GM21825 (cell line): ENCODE results near the gene APMAP.
A peak's percentile ranks its signal among the peaks of the same experiment; 100 is the strongest.
"Not testable (repeated sequence)": the region's sequence is repeated elsewhere in the genome, so short reads cannot be mapped to it uniquely, and the experiment has no call there.

Experiments used
- ATAC-seq: cut with Tn5 transposase; IDR thresholded peaks from one replicate; pipeline ENCODE4 v1.9.1; 2021; ENCODE audit warnings: mild to moderate bottlenecking, moderate library complexity; ENCODE audit not compliant: unreplicated experiment

Gene APMAP

GRCh38 chr20:25008388-25009217 lies 16.1 kb upstream of the APMAP start:
- no peak for ATAC-seq

- ATAC-seq: no peak
Observed at GRCh38 chr20:25007491-25008305, 15.1 kb upstream of the APMAP start.

DNA sequence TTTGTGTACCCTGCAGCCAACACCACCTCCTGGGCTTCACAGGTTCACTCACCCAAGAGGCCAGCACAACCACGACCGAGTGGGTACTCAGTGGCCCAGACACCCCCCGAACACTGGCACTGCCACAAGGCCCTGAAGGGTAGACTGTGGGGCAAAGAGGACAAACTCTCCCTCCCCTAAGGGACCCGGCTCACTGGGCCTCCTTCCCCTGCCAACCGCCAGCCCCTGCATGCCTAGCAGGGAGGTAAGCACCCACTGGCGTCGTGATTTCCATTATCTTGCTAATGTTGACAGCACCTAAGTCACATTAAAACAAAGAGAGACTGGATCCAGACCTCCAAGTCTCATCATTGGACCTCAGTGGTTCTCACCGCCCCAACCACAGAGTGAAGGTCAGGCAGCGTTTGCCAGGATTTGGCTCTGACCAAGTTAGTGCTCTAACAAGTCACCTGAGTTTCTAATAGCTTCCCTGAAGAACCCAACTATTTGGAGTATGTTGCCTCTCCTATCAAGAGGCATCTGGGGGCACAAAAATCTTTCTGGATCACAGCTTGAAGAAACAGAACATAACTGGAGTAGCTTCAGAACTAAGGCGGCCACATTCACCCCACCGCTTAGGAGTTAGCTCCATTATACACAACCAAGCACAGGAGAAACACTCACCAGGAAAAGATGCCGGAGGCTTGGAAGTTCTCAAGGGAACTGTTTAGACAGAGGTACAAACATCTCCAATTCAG lies 14.0 kb upstream of the APMAP start:
- ATAC-seq: no peak

GRCh38 chr20:25005661-25006060 lies 13.1 kb upstream of the APMAP start:
- no peak for ATAC-seq

GRCh38 chr20:25005220-25005619 lies 12.7 kb upstream of the APMAP start:
- no peak for ATAC-seq

- ATAC-seq: no peak
Observed at GRCh38 chr20:25003002-25003401, 10.5 kb upstream of the APMAP start.

DNA sequence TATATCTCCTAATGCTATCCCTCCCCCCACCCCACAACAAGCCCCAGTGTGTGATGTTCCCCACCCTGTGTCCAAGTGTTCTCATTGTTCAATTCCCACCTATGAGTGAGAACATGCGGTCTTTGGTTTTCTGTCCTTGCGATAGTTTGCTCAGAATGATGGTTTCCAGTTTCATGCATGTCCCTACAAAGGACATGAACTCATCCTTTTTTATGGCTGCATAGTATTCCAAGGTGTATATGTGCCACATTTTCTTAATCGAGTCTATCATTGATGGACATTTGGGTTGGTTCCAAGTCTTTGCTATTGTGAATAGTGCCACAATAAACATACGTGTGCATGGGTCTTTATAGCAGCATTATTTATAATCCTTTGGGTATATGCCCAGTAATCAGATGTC lies 8.8 kb upstream of the APMAP start:
- ATAC-seq: not testable (repeated sequence)

- no peak for ATAC-seq
Observed at GRCh38 chr20:25000268-25000801, 7.8 kb upstream of the APMAP start.

DNA sequence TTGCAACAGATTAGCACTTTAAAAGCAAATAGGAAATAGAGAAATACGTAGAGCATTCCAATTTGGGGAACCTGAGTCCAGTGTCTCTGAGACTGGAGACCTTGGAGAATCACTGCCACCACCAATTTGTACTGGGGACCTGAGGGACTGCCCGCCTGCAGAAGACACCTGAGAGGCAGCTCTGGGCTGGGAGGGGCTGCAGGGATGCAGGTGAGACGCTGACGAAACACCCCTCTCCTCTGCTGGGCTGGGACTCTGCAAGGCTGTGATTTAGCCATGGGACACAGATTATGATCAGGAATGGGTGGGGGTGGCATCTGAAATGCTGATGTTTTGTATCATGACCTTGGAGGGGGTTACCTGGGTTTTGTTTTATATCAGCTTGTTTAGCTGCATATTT lies 7.0 kb upstream of the APMAP start:
- no peak for ATAC-seq

- no peak for ATAC-seq
Observed at GRCh38 chr20:24998631-24999445, 6.3 kb upstream of the APMAP start.

DNA sequence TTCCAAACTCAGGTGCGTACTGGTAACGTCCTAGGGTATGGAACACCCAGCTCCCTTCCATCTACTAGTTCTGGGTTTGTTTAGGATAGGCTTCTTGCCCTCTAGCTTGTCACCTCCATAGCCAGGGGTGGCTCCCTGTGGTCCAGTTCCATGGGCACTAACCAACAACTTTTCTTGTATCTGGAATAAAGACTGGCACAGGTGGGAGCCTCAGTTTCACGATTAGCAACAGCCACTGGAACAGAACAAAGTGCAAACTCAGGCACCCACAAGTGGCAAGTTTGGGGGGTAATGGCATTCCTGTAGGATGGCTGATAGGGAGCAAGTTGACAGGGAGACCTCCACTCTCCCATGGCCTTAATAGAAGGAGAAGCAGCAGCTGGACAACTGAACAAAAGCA lies 5.6 kb upstream of the APMAP start:
- no peak for ATAC-seq

DNA sequence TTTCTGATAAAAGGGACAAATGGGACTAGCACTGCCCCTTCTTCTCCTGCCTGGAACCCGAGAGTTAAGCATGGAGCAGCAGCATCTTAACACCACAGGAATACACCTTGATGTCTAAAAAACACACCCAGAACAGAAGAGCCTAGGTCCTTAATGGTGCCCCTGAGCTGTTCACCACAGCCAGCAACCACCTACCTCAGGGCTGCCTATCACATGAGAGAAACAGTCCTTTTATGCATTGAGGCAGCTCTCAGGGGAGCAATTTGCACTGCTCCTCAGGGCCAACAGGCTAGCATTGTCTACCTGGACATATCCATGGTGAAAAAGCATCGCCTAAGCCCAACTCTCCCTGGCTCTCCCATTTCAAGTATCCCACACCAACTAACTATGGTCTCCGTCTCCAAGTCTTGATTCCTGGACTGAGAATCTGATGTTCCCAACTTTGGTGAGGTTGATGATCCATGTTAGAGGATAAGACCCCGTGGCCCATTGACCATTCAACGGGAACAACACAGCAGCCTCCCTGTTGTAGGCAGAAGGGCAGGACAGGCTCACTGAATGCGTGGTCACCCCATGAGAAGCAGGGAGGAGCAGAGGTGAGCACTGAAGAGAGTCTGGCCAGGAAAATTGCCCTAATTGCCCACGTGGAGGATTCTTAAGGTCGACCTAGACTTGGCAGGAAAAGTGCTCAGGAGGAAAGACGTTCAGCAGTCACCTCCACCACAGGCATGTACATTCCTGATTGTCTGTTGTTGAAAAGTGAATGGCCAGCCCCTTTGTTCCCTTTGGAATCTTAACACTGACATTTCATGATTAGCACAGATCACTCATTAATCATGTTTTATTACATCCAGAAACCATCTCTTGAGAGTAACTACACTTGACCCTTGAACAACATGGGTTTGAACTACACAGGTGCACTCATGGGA lies 4.2 kb upstream of the APMAP start:
- ATAC-seq: no peak

DNA sequence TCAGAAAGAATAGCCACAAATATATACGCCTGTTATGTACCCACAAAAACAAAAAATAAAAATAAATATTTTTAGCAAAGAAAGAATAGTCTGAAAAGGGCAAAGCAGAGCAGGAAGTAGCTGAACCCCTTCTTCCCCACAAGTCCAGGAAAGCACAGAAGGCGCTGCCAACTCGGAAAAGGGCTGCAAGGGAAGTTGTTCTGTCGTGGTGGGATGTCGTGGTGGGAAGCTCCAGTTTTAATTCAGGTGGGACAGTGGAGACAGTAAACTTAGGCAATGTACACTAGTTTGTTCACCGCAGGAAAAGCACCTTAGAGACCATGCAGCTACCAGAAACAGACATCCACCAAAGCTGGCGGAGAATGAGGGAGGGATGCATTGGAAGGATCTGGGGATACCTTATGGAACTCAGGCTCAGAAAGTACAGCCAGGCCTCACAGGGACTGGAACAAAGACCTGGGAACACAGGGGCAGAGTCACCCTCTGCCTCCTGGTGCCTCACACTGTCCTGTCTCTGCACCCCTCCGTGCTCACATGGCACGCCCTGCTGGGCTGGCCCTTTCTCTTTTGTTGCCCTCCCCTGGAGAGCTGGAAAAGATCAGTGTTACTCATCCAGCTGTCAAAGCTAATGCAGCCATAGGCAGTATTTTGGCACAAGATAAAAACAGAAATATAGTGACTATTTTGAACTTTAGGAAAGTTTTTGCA lies 3.3 kb upstream of the APMAP start:
- no peak for ATAC-seq

DNA sequence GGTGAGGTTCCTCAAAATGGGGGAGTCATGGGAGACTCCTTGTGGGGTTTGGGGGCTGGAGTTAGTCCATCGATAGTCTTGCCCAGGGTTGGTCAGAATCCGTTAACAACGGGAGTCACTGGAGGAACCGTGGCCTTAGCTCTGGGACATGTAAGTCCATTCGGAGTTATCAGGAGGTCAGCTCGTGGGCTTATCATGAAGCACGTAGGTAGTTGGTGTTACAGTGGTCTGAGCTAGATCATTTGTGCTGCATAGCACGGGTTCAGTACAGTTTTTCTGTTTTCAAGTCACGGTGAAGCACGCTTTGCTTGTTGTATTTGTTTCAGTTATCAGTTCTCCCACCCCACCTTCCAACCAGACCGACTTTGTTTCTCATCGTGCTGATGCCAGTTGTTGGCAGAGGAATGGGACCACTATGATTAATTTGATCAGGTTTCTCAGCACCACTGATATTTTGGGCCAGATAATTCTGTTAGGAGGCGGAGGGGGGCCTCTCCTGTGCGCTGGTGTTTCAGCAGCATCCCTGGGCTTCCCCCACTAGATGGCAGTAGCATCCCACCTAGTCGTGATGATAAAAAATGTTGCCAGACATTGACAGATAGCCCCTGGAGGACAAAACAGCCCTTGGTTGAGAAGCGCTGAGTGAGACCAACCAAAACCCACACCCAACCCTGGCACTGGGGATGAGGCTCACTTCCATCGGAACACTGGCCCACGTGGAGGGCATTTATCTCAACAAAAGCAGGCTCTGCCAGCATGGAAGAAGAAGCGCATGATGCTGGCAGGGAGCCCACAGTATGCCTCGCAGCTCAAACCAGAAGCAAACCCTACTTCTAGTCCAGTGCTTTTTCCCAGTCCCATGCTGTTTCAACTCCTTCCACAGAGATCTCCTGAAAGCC lies 2.2 kb upstream of the APMAP start:
- ATAC-seq: no peak

GRCh38 chr20:24994186-24994465 lies 1.6 kb upstream of the APMAP start:
- no peak for ATAC-seq

DNA sequence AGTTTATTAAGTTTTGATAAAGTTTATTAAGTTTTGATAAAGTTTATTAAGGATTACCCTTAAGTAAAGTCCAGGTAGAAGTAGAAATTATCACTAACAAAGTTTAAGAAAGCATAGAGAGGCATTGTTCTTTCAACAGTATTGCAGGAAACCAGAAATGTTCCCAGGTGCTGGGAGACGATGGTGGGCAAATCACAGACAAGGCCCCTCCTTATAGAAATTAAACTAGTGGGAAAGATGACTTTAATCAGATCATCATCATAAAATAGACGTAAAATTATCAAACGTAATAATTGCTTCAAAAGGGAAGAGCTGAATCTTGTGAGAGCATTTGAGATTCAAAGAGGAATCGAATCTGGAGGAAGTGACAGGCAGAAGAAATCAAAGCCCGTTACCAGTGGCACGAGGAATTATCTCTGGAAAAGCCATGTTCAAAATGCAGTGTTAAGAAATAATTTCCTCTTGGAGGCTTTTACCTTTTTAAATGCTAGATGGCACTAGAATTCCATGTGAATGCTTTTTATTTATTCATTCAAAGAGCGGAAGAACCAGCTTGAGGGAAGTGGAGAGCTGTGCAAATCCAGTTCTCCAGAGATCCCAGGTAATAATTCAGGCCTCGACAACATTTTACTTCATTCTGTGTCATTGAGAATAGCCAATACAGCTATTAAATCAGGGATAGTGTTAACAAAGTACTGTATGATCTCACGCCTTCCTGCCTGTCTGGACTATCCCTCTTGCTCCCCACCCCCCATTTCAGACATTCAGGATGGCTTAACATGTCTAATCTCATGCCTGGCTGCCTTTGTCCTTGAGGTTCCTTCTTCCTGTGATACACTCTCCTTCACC lies 1.0 kb upstream of the APMAP start:
- no peak for ATAC-seq

- ATAC-seq: peak; percentile 20
Observed at GRCh38 chr20:24991897-24992486, 559 bp downstream of the APMAP start.
